ENCODE data around the gene STMN3. TPM values are rescaled to one million over a fixed set of nuclear protein-coding genes. Genes with fewer than 3 reads are reported as not detected.

The STMN3 gene
- total and polyA plus RNA-seq, 4 donors, result 0.42 to 2.9 (median 0.91) TPM

GRCh38 chr20:63627129-63627750 is 26.0 kb downstream of the STMN3 start:
- TF ChIP-seq EGR1 (IDR thresholded peaks at IDR 0.05; ENCODE audit: low read depth in 2 of 2) (no peak), GABPA (IDR thresholded peaks at IDR 0.05 in 1 of 2, conservative IDR thresholded peaks at IDR 0.05 in 1 of 2) (peak in 1 of 2 donors; percentile 35), SP1 (IDR thresholded peaks at IDR 0.05) (peak; percentile 23)
- Histone ChIP-seq H3K4me3 (ENCODE audit: low read depth in 1 of 3, low read length in 3 of 3) (peak overlapping the region; percentile 79 to 95 (median 92)), H3K36me3 (ENCODE audit: control insufficient read depth in 4 of 4, insufficient read depth in 3 of 4, low read depth in 1 of 4, low read length in 3 of 4) (no peaks in the 10 kb centered on the region), H3K27ac (ENCODE audit: low read depth in 1 of 2, low read length in 2 of 2) (peak overlapping the region; percentile 87 to 98), H3K4me1 (ENCODE audit: control insufficient read depth in 4 of 4, insufficient read depth in 4 of 4, low read length in 3 of 4) (peaks cover 2 to 9% (median 9%) of the 10 kb centered on the region in 4 donors), H3K9ac (ENCODE audit: low read depth in 1 of 2, low read length in 2 of 2) (peak overlapping the region; percentile 24 to 92), H3K27me3 (ENCODE audit: control insufficient read depth in 4 of 4, insufficient read depth in 4 of 4, low read length in 3 of 4) (no peaks in the 10 kb centered on the region), H3K9me3 (ENCODE audit: control insufficient read depth in 4 of 4, low read length in 3 of 4) (no peaks in the 10 kb centered on the region)
- WGBS, result under 1% methylated on average over 68 of the region's 68 CpGs
- peak; percentile 96 for DNase-seq (ENCODE audit: low spot score)

GRCh38 chr20:63626424-63627128 is 26.6 kb downstream of the STMN3 start, which contains the start of gene GMEB2:
Gene GMEB2, minus strand, starts transcription at chr20:63627101. Its CDS starts 7,704 bp downstream, at chr20:63619397.
- peak within 1 kb of the TSS; percentile 97 to 98 for H3K27ac ChIP-seq (ENCODE audit: low read depth in 1 of 2, low read length in 2 of 2)
- peak; percentile 87 for DNase-seq (ENCODE audit: low spot score)
- WGBS, result under 1% methylated on average over 112 of the region's 114 CpGs

More at GRCh38 chr20:63626424-63627128, 26.6 kb downstream of the STMN3 start, which contains the start of gene GMEB2:
- Histone ChIP-seq H3K9ac (ENCODE audit: low read depth in 1 of 2, low read length in 2 of 2) (peak within 1 kb of the TSS; percentile 68 to 92), H3K4me3 (ENCODE audit: low read depth in 1 of 3, low read length in 3 of 3) (peak within 1 kb of the TSS; percentile 79 to 95 (median 92)), H3K9me3 (ENCODE audit: control insufficient read depth in 4 of 4, low read length in 3 of 4) (no peaks in the 10 kb centered on the region), H3K4me1 (ENCODE audit: control insufficient read depth in 4 of 4, insufficient read depth in 4 of 4, low read length in 3 of 4) (peaks cover 2 to 9% (median 9%) of the 10 kb centered on the region in 4 donors), H3K27me3 (ENCODE audit: control insufficient read depth in 4 of 4, insufficient read depth in 4 of 4, low read length in 3 of 4) (no peaks in the 10 kb centered on the region), H3K36me3 (ENCODE audit: control insufficient read depth in 4 of 4, insufficient read depth in 3 of 4, low read depth in 1 of 4, low read length in 3 of 4) (no peaks in the 10 kb centered on the region)
- TF ChIP-seq RXRA (IDR thresholded peaks at IDR 0.05) (no peak), RAD21 (IDR thresholded peaks at IDR 0.05) (no peak), ATF3 (IDR thresholded peaks at IDR 0.05) (no peak), CTCF (IDR thresholded peaks at IDR 0.05; ENCODE audit: low read depth, low read length, missing input control) (no peak), MAX (IDR thresholded peaks at IDR 0.05) (no peak), HNF4G (IDR thresholded peaks at IDR 0.05) (no peak), NR2F2 (IDR thresholded peaks at IDR 0.05) (no peak), GABPA (IDR thresholded peaks at IDR 0.05 in 1 of 2, conservative IDR thresholded peaks at IDR 0.05 in 1 of 2) (no peak), SP1 (IDR thresholded peaks at IDR 0.05) (no peak), FOXA1 (IDR thresholded peaks at IDR 0.05) (no peak), HNF4A (conservative IDR thresholded peaks at IDR 0.05) (no peak), TAF1 (conservative IDR thresholded peaks at IDR 0.05) (no peak), ZBTB33 (IDR thresholded peaks at IDR 0.05) (no peak), YY1 (IDR thresholded peaks at IDR 0.05) (no peak)
